RPMI8226 (cell line): Measurements from ENCODE around the gene PDE11A.
"Not testable (repeated sequence)": the region's sequence is repeated elsewhere in the genome, so short reads cannot be mapped to it uniquely, and the experiment has no call there.

Experiments used
- DNase-seq: peaks from one replicate; pipeline ENCODE4 v3.0.0-alpha.2; 2015

Gene PDE11A

GRCh38 chr2:178074123-178075005 is 1.8 kb upstream of the PDE11A start:
- DNase-seq, result no peak

- no peak for DNase-seq
Observed at GRCh38 chr2:178072000-178072382, 586 bp downstream of the PDE11A start.

- no peak for DNase-seq
Observed at GRCh38 chr2:178070824-178071223, 1.8 kb downstream of the PDE11A start.

GRCh38 chr2:178069551-178069950 is 3.0 kb downstream of the PDE11A start:
- DNase-seq, result no peak

- no peak for DNase-seq
Observed at GRCh38 chr2:178068823-178069454, 3.6 kb downstream of the PDE11A start.

GRCh38 chr2:178066890-178067669 is 5.5 kb downstream of the PDE11A start:
- no peak for DNase-seq

- DNase-seq, result no peak
Observed at GRCh38 chr2:178066324-178066723, 6.3 kb downstream of the PDE11A start.

GRCh38 chr2:178059681-178060080 is 12.9 kb downstream of the PDE11A start:
- no peak for DNase-seq

- DNase-seq, result no peak
Observed at GRCh38 chr2:178059111-178059510, 13.5 kb downstream of the PDE11A start.

GRCh38 chr2:178057179-178057680 is 15.3 kb downstream of the PDE11A start:
- no peak for DNase-seq

- no peak for DNase-seq
Observed at GRCh38 chr2:178056345-178056744, 16.2 kb downstream of the PDE11A start.

GRCh38 chr2:178051257-178051656 is 21.3 kb downstream of the PDE11A start:
- DNase-seq, result not testable (repeated sequence)

GRCh38 chr2:178047391-178047790 is 25.2 kb downstream of the PDE11A start:
- no peak for DNase-seq

GRCh38 chr2:178044836-178045235 is 27.7 kb downstream of the PDE11A start:
- no peak for DNase-seq

- DNase-seq, result no peak
Observed at GRCh38 chr2:178043266-178043665, 29.3 kb downstream of the PDE11A start.

- DNase-seq, result not testable (repeated sequence)
Observed at GRCh38 chr2:178033583-178033982, 39.0 kb downstream of the PDE11A start.

GRCh38 chr2:178029342-178029741 is 43.2 kb downstream of the PDE11A start:
- DNase-seq, result no peak

GRCh38 chr2:178025551-178026185 is 46.9 kb downstream of the PDE11A start:
- DNase-seq, result no peak

- no peak for DNase-seq
Observed at GRCh38 chr2:178018141-178018540, 54.4 kb downstream of the PDE11A start.

GRCh38 chr2:178016612-178017011 is 56.0 kb downstream of the PDE11A start:
- DNase-seq, result no peak

- DNase-seq, result no peak
Observed at GRCh38 chr2:178012639-178013038, 59.9 kb downstream of the PDE11A start.

- DNase-seq, result no peak
Observed at GRCh38 chr2:178009813-178010212, 62.8 kb downstream of the PDE11A start.
